Glomerular visceral epithelial cell (primary cell): ENCODE measurements around the gene MR1.
A peak's percentile ranks its signal among the peaks of the same experiment; 100 is the strongest.
"Not testable (repeated sequence)": the region's sequence is repeated elsewhere in the genome, so short reads cannot be mapped to it uniquely, and the experiment has no call there.

Source experiments
- DNase-seq: peaks from one replicate; pipeline ENCODE4 v3.0.0-alpha.2; 2016; ENCODE audit errors: extremely low spot score

MR1 gene

GRCh38 chr1:181028615-181029014 is 5.2 kb upstream of the MR1 start:
- no peak for DNase-seq

DNA sequence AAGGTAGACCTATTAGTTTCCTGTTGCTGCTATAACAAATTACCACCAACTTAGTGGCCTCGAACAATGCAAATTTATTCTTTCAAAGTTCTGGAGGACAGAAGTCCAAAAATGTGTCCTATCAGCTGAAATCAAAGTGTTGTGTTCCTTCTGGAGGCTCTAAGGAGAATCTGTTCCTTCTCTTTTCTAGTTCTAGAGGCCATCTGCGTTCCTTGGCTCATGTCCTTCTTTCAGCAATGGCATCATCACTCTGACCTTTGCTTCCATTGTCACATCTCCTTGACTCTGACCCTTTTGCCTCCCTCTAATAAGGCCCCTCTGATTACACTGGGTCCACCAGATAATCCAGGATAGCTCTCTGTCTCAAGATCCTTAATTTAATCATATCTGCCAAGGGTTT is 1.2 kb upstream of the MR1 start:
- DNase-seq = no peak

GRCh38 chr1:181033128-181033798 is 520 bp upstream of the MR1 start:
- DNase-seq = peak; percentile 37

GRCh38 chr1:181035210-181035609 is 1.4 kb downstream of the MR1 start:
- not testable (repeated sequence) for DNase-seq

DNA sequence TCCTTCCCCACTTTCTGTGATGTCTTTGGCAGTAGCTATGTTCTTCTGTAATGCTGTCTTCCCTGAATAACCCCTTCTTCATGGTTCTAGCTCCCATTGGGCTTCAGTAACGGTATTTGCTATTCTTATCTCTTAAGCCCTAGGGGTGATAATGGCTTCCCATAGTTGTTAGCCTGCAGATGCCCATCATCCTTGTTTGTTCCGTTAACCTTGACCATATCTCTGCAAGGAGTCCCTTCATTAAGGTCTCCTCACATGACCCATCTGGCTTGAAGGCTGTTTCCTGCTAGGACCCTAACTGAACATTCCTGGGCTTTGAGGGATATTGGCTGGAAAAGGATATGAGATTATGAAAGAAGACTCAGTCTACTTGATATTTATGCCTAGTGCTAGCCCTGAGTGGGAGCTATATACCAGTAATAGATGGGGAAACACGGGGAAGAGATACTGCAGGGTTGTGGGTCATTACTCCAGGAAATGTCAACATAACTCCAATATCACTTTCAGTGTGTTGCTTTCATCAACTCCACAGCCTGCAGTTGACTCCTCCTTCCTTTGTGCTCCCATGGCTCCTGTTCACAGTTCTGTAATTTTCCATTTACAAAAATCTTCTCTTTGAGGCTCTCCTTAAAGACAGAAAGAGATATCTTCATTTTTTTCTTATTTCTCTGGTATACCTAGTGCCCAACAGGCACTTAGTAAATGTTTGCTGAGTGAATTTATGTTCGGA is 2.5 kb downstream of the MR1 start:
- DNase-seq = no peak

- DNase-seq = no peak
These were observed 3.6 kb downstream of the MR1 start for GRCh38 chr1:181037386-181037785.

GRCh38 chr1:181038399-181038873 is 4.7 kb downstream of the MR1 start:
- peak; percentile 81 for DNase-seq

- no peak for DNase-seq
These were observed 6.6 kb downstream of the MR1 start for GRCh38 chr1:181040284-181040865.

- no peak for DNase-seq
These were observed 9.5 kb downstream of the MR1 start for GRCh38 chr1:181043025-181043888.

- peak; percentile 75 for DNase-seq
These were observed 10.7 kb downstream of the MR1 start for GRCh38 chr1:181044449-181044966.

GRCh38 chr1:181045946-181046345 is 12.2 kb downstream of the MR1 start:
- not testable (repeated sequence) for DNase-seq

DNA sequence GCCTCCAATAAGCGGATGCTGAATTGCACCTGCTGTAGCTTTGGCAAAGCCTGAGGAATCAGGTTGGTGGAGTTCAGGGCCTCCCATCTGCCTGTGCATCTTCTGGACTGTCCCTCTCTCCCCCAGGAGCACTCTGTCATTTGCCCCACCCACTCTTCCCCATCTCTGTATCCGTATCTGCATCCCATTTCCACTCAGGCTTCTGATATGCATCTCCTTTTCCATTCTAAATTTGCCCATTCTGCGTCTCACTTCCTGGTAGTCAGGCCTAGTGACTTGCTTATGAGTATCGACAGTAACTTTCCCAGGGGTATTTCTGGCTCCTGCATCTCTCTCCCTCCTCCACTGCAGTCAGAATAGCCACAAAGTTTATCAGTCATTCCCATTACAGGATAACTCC is 15.6 kb downstream of the MR1 start:
- DNase-seq = no peak

GRCh38 chr1:181050922-181051321 is 17.1 kb downstream of the MR1 start:
- no peak for DNase-seq

DNA sequence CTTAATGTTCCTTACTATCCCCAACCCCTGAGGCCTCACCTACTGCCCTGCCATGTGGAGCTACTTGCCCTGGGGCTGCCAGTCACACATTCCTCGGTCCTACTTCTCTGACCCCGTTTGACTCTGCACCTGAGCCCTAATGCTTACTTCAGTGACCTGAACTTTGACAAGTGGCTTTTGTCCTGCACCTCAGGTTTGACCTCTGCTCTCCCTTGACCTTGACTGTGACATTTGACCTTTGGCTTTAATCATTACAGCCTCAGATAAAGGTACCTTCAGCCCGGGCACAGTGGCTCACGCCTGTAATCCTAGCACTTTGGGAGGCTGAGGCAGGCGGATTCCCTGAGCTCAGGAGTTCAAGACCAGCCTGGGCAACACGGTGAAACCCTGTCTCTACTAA is 22.8 kb downstream of the MR1 start:
- no peak for DNase-seq

- DNase-seq = no peak
These were observed 23.3 kb downstream of the MR1 start for GRCh38 chr1:181057079-181057478.

- DNase-seq = no peak
These were observed 25.7 kb downstream of the MR1 start for GRCh38 chr1:181059435-181059834.

DNA sequence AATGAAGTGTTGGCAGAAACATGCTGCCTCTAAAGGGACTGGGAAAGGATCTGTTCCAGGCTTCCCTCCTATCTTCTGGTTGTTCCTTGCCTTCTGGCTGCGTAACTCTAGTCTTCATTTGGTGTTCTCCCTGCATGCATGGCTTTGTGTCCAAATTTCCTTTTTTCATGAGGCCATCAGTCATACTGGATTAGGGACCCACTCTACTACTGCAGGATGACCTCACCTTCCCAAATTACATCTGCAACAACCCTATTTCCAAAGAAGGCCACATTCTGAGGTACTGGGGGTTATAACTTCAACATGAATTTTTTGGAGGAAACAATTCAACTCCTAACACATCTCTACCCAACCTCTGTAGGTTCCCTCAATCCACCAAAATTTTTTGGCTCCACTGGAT is 26.3 kb downstream of the MR1 start:
- no peak for DNase-seq

DNA sequence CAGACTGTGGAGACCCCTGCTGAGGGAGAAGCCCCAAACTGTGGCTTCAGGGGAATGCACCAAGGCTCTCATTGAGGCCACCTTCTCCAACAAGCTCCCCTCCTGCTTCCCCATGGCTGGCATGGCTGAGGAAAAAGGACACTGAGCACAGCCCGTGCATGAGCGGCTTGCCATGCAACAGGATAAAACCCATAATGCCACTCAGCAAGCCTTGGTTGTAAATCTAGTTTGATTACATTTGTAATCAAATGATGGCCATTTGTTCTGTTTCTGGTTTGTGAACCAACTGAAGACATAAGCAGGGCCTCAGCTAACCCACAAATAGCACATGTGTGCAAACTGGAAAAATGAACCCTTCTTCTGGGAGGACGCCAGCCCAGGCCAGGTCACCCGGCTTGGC is 27.2 kb downstream of the MR1 start:
- DNase-seq = not testable (repeated sequence)

- DNase-seq = no peak
These were observed 27.7 kb downstream of the MR1 start for GRCh38 chr1:181061487-181061886.

DNA sequence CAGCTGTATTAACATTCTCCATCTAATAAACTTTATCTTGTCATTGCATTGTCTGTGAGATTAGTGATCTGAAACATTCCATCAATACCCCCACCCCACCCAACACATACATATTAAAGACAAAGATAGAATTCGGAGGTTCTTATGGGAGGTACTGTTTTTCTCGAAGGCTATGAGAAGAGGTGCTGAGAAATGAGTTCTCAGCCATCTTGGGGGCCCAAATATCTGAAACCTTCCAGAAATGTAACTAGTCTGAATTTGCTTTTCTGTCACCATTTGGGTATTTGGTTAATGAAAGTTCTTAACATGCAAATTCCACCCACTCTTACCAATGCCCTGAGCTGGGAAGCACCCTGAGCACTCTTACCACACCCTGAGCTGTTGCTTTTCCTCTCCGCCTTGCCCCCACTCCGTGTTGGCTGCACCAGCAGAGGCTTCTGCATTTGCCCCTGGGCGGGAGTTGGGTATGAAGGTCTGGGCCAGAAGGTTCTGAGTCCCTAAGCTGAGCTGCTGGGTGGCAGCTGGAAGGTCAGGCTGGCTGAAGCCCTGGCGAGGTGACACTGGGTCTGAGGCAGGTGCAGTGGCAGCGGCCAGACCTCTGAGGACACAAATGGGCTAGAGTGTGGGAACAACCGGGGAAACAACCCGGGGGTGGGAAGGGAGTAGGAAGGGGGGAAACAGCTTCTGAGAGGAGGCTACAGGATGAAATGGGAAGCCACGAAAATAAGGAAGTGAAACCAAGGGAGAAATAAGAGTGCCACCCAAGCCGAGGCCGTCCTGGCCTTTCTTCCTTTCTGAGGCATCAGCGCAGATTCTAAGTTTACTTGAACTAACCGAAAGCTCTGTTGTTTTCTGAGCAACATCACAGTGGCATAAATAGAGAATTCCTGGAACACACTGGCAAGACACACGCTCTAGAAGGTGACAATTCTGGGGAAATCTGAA is 28.4 kb downstream of the MR1 start:
- DNase-seq = no peak
